GM23248 (cell line): Measurements from ENCODE around the gene ABCF2. TPM values are rescaled to one million over a fixed set of nuclear protein-coding genes. Genes with fewer than 3 reads are reported as not detected.

ENCODE experiments used
- DNase-seq: peaks from one replicate; pipeline ENCODE4 v3.0.0-alpha.2; 2015
- H2AFZ ChIP-seq: fragments of 200-600 bp; sonication (generic); 2 replicates; pipeline ENCODE4 v1.6.1; 2016; ENCODE audit warnings: antibody characterized with exemption
- H3F3A ChIP-seq: fragments of 200-600 bp; sonication (generic); 2 replicates; pipeline ENCODE4 v1.6.1; 2016; ENCODE audit warnings: mild to moderate bottlenecking, antibody characterized with exemption, mixed run types; ENCODE audit not compliant: insufficient read depth
- H3K27ac ChIP-seq: fragments of 200-600 bp; sonication (generic); 2 replicates; pipeline ENCODE4 v1.5.1; 2016; ENCODE audit warnings: mild to moderate bottlenecking
- H3K27me3 ChIP-seq: fragments of 200-600 bp; sonication (generic); replicated peaks from 2 replicates; pipeline ENCODE4 v1.6.1; 2016; ENCODE audit warnings: mild to moderate bottlenecking; ENCODE audit not compliant: insufficient read depth
- H3K36me3 ChIP-seq: fragments of 200-600 bp; sonication (generic); 2 replicates; pipeline ENCODE4 v1.6.1; 2016; ENCODE audit warnings: low read depth, mild to moderate bottlenecking
- H3K4me1 ChIP-seq: fragments of 200-600 bp; sonication (generic); 2 replicates; pipeline ENCODE4 v1.6.1; 2016; ENCODE audit warnings: mild to moderate bottlenecking; ENCODE audit not compliant: insufficient read depth
- H3K4me2 ChIP-seq: fragments of 200-600 bp; sonication (generic); one replicate; pipeline ENCODE4 v1.6.1; 2016; ENCODE audit warnings: mild to moderate bottlenecking; ENCODE audit not compliant: unreplicated experiment
- H3K4me3 ChIP-seq: fragments of 200-600 bp; sonication (generic); 2 replicates; pipeline ENCODE4 v1.5.1; 2016; ENCODE audit warnings: mild to moderate bottlenecking
- H3K79me2 ChIP-seq: fragments of 200-600 bp; sonication (generic); 2 replicates; pipeline ENCODE4 v1.6.1; 2016; ENCODE audit warnings: mild to moderate bottlenecking; ENCODE audit not compliant: insufficient read depth
- H3K9ac ChIP-seq: fragments of 200-600 bp; sonication (generic); 2 replicates; pipeline ENCODE4 v1.6.1; 2016; ENCODE audit warnings: mild to moderate bottlenecking
- H3K9me2 ChIP-seq: fragments of 200-600 bp; sonication (generic); 2 replicates; pipeline ENCODE4 v1.6.1; 2016; ENCODE audit warnings: mixed run types, mild to moderate bottlenecking, moderate library complexity; ENCODE audit not compliant: insufficient read depth
- H3K9me3 ChIP-seq: fragments of 200-600 bp; sonication (generic); one replicate; pipeline ENCODE4 v1.6.1; 2017; ENCODE audit warnings: low read depth
- H4K20me1 ChIP-seq: fragments of 200-600 bp; sonication (generic); 2 replicates; pipeline ENCODE4 v1.6.0; 2016; ENCODE audit not compliant: insufficient read depth
- EZH2 ChIP-seq: fragments of 200-600 bp; sonication (generic); IDR thresholded peaks from 2 replicates; pipeline ENCODE4 v1.6.1; 2018; ENCODE audit warnings: antibody characterized with exemption, mild to moderate bottlenecking; ENCODE audit not compliant: insufficient read depth, poor library complexity, severe bottlenecking
- EZH2phosphoT487 ChIP-seq: fragments of 200-600 bp; sonication (generic); IDR thresholded peaks from 2 replicates; pipeline ENCODE4 v1.6.1; 2018; ENCODE audit warnings: antibody characterized with exemption, moderate library complexity, mild to moderate bottlenecking, low read depth; ENCODE audit not compliant: insufficient read depth
- WGBS, 2 experiments: methylation state at CpG; one replicate each; pipeline ENCODE4 v1.1.6; 2015 to 2017; ENCODE audit warnings: low lambda C conversion rate in 2 of 2, low coverage in 1 of 2; ENCODE audit errors: missing lambda C conversion rate in 2 of 2; 5-methylcytosine and 5-hydroxymethylcytosine counted together
- in situ Hi-C: fragments of 300-500 bp; cut with MboI; formaldehyde crosslinking; loops from 2 replicates; pipeline ENCODE4 v1.15.0; 2020
- polyA plus RNA-seq: library from polyadenylated mRNA; unstranded; fragments of >200 nt; fragmentation: Nextera tagmentation; extraction: Ambion mirVana; gene quantifications from 2 replicates; pipeline ENCODE4 v1.2.1, GENCODE V29; 2016
- total RNA-seq: library from RNA; depleted of rRNA; stranded (reverse); fragments of >200 nt; shearing (Covaris generic); gene quantifications from 2 replicates; pipeline ENCODE4 v1.2.3, GENCODE V29; 2014

ABCF2 gene
- total and polyA plus RNA-seq, 2 experiments from 2014 or later = 40.7 to 74.9 TPM

GRCh38 chr7:151244196-151244840, 17.3 kb upstream of the ABCF2 start:
- TF ChIP-seq EZH2 (no peak), EZH2phosphoT487 (no peak)
- Histone ChIP-seq H3K79me2 (peaks cover 11% of the 10 kb centered on the region), H3K4me2 (no peak overlapping the region), H3K36me3 (0 out of 2 replicates have a peak, but pooled peaks cover 7% of the 10 kb centered on the region), H3K4me3 (no peak overlapping the region), H3K9me2 (no peaks in the 10 kb centered on the region), H3K27ac (no peak overlapping the region), H3K4me1 (peaks cover 5% of the 10 kb centered on the region; the same call in 1 of the 2 replicates), H4K20me1 (no peaks in the 10 kb centered on the region), H3K9me3 (no peaks in the 10 kb centered on the region), H2AFZ (no peak overlapping the region), H3K27me3 (no peaks in the 10 kb centered on the region), H3F3A (peaks cover 15% of the 10 kb centered on the region), H3K9ac (no peak overlapping the region)
- in situ Hi-C loops = no loop called here
- 17 to 18% methylated on average over 10 of the region's 10 CpGs for WGBS, 2 experiments
- peak; percentile 68 for DNase-seq

- TF ChIP-seq EZH2phosphoT487 (no peak), EZH2 (no peak)
- WGBS, 2 experiments = 32 to 36% methylated on average over 17 of the region's 17 CpGs
- H3K4me2 ChIP-seq = no peak overlapping the region
These were observed 16.6 kb upstream of the ABCF2 start for GRCh38 chr7:151243408-151244195.

GRCh38 chr7:151243045-151243349, 16.0 kb upstream of the ABCF2 start:
- H3K9me3 ChIP-seq = no peaks in the 10 kb centered on the region
- H3K9me2 ChIP-seq = no peaks in the 10 kb centered on the region
- H3F3A ChIP-seq = peaks cover 15% of the 10 kb centered on the region; the same call in 1 of the 2 replicates
- H3K27ac ChIP-seq = no peak overlapping the region
- H2AFZ ChIP-seq = no peak overlapping the region
- no peak for DNase-seq
- no peak for TF ChIP-seq EZH2phosphoT487
- TF ChIP-seq EZH2 = no peak
- H3K79me2 ChIP-seq = peaks cover 25% of the 10 kb centered on the region
- H3K27me3 ChIP-seq = no peaks in the 10 kb centered on the region
- WGBS, 2 experiments = 53 to 54% methylated on average over 2 of the region's 2 CpGs
- no peaks in the 10 kb centered on the region for H4K20me1 ChIP-seq
- peaks cover 16% of the 10 kb centered on the region; the same call in 1 of the 2 replicates for H3K36me3 ChIP-seq
- no peak overlapping the region for H3K4me2 ChIP-seq
- H3K4me1 ChIP-seq = 0 out of 2 replicates have a peak, but pooled peaks cover 4% of the 10 kb centered on the region
- no peak overlapping the region for H3K4me3 ChIP-seq
- in situ Hi-C loops = no loop called here
- no peak overlapping the region for H3K9ac ChIP-seq

More at GRCh38 chr7:151243408-151244195, 16.6 kb upstream of the ABCF2 start:
- peaks cover 15% of the 10 kb centered on the region; the same call in 1 of the 2 replicates for H3F3A ChIP-seq
- H4K20me1 ChIP-seq = no peaks in the 10 kb centered on the region
- peaks cover 19% of the 10 kb centered on the region for H3K79me2 ChIP-seq
- no peak overlapping the region for H3K4me3 ChIP-seq
- no peak overlapping the region for H3K9ac ChIP-seq
- H3K27me3 ChIP-seq = no peaks in the 10 kb centered on the region
- H3K4me1 ChIP-seq = 0 out of 2 replicates have a peak, but pooled peaks cover 4% of the 10 kb centered on the region
- H3K27ac ChIP-seq = no peak overlapping the region
- no peaks in the 10 kb centered on the region for H3K9me3 ChIP-seq
- no peak overlapping the region for H2AFZ ChIP-seq
- DNase-seq = no peak
- in situ Hi-C loops = no loop called here
- peaks cover 12% of the 10 kb centered on the region; the same call in 1 of the 2 replicates for H3K36me3 ChIP-seq
- H3K9me2 ChIP-seq = no peaks in the 10 kb centered on the region

DNA sequence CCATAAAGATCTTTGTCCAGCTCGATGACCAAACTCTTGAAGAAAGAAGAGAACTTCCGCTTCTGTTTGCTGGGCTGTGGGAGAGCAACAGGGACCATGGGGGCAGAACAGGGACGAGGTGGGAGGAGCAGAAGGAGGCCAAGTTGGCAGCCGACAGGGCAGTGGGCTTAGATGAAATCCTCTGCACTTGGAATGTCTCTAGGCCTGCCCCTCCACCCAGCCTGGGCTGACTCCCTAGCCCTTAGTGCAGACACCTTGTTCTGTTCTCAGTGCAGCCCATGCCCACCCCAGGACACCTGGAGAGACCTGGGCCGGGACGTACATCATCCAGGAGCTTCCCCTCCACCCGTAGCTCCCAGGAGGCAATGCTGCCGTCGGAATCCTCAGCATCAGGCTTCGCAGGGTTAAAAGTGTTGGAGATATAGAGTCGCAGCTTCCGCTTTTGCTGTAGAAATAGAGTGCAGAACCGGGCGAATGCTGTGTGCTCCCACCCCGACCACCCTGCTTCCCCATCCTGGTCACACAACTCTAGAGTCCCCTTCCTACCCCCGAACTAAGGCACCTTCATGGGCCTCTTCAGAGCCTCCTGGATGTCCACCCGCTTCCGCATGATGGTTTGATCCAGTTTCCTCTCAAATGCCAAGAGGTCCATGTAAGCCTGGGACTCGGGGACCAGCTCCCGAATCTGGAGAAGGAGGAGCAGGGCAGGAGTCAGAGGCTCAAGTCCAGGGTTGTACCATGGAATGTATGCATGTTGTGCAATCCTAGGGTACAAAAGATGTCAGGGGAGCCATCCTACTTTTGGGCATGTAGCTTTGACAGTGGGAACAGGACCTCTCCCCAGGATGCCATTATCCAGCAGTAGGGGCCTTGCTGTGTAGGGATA, 15.4 kb upstream of the ABCF2 start:
- Histone ChIP-seq H2AFZ (no peak overlapping the region), H3F3A (peaks cover 15% of the 10 kb centered on the region; the same call in 1 of the 2 replicates), H3K9ac (no peak overlapping the region), H4K20me1 (no peaks in the 10 kb centered on the region), H3K79me2 (peaks cover 31% of the 10 kb centered on the region), H3K36me3 (peaks cover 16% of the 10 kb centered on the region; the same call in 1 of the 2 replicates), H3K4me1 (0 out of 2 replicates have a peak, but pooled peaks cover 4% of the 10 kb centered on the region), H3K9me3 (no peaks in the 10 kb centered on the region), H3K27ac (no peak overlapping the region), H3K4me2 (no peak overlapping the region), H3K9me2 (no peaks in the 10 kb centered on the region), H3K27me3 (no peaks in the 10 kb centered on the region), H3K4me3 (no peak overlapping the region)
- 43% methylated on average over 20 of the region's 20 CpGs for WGBS, 2 experiments
- no peak for TF ChIP-seq EZH2
- TF ChIP-seq EZH2phosphoT487 = no peak
- in situ Hi-C loops = no loop called here
- no peak for DNase-seq
